ENCODE measurements around the gene LDLRAD4. TPM values are rescaled to one million over a fixed set of nuclear protein-coding genes. Genes with fewer than 3 reads are reported as not detected.

The LDLRAD4 gene
- polyA plus RNA-seq, 1 experiment: not detected

DNA sequence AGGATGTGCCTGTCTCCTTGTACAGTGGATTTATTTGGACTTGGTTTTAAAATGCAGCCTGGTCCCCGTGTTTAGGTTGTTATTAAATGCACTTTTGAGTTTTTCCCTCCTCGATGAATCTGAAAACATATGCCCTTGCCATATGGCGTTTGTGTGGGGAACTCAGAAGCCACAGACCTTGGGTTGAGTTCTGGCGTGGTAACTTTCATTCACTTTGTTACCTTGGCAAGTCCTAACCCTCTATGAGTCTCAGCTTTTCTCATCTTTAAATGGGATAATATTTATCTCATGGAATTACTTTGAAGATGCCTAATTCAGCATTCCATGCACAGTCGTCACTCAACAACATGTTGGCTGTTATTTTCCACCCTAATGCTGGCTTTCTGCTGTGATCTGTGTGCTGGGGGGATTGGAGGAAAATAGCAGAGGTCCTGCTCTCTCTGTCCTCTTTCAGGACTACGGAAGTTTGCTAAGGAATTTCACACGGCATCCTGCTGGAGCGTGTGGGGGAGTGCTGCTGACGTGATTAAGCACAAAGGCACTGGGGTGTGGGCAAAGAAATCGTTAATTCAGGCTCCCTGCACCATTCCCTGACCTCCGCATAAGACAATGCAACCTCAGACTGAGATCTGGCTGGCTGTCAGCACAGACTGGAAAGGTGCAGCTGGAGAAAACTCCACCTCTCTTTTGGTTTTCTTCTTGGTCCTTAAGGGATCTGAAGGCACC is 61.7 kb downstream of the LDLRAD4 start:
- no peak for DNase-seq (ENCODE audit: low read depth, low spot score)
- Histone ChIP-seq H3K27me3 (ENCODE audit: control insufficient read depth, insufficient read depth, low read length) (no peaks in the 10 kb centered on the region), H3K9me3 (ENCODE audit: control insufficient read depth, insufficient read depth, low read length) (no peaks in the 10 kb centered on the region), H3K27ac (ENCODE audit: low read depth, low read length) (no peak overlapping the region), H3K4me3 (ENCODE audit: low read depth, low read length) (no peak overlapping the region)
- ChIA-PET POLR2A (no interaction called here), CTCF (no interaction called here)
- no peak for TF ChIP-seq CTCF (IDR thresholded peaks at IDR 0.05; ENCODE audit: low read depth, low read length)

DNA sequence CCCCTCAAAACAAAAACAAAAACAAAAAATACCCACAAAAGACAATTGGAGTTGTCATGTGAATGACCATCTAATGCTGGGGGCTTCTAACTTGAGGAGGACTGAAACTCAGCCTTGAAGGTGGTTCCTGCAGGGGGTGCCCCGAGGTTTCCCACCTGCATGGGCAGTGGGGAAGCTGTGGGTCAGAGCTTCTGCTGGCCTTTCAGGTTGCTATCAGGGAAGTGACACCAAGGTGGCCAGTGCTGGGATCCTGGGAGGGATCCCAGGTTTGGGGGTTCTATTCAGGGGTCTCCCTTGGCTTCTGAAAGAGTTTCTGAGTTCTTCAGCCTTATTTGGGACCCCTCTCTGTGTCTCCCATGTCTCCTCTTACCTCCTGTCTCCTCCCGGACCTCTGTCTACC is 62.8 kb downstream of the LDLRAD4 start:
- DNase-seq (ENCODE audit: low read depth, low spot score): no peak
- POLR2A ChIA-PET: no interaction called here
- no peak for TF ChIP-seq CTCF (IDR thresholded peaks at IDR 0.05; ENCODE audit: low read depth, low read length)
- Histone ChIP-seq H3K27ac (ENCODE audit: low read depth, low read length) (no peak overlapping the region), H3K9me3 (ENCODE audit: control insufficient read depth, insufficient read depth, low read length) (no peaks in the 10 kb centered on the region), H3K4me3 (ENCODE audit: low read depth, low read length) (no peak overlapping the region), H3K27me3 (ENCODE audit: control insufficient read depth, insufficient read depth, low read length) (no peaks in the 10 kb centered on the region)
- CTCF ChIA-PET: interaction anchor here (0.6 kb wide), 1 partner anchor 363 kb away, joined by 3 read pairs; no protein-coding TSS in a partner anchor

GRCh38 chr18:13283746-13284145 is 65.2 kb downstream of the LDLRAD4 start:
- no peak overlapping the region for H3K27ac ChIP-seq (ENCODE audit: low read depth, low read length)
- H3K4me3 ChIP-seq (ENCODE audit: low read depth, low read length): no peak overlapping the region
- ChIA-PET CTCF (no interaction called here), POLR2A (no interaction called here)
- H3K27me3 ChIP-seq (ENCODE audit: control insufficient read depth, insufficient read depth, low read length): no peaks in the 10 kb centered on the region
- TF ChIP-seq CTCF (IDR thresholded peaks at IDR 0.05; ENCODE audit: low read depth, low read length): no peak
- H3K9me3 ChIP-seq (ENCODE audit: control insufficient read depth, insufficient read depth, low read length): peaks cover 3% of the 10 kb centered on the region; the same call in 1 of the 2 replicates
- no peak for DNase-seq (ENCODE audit: low read depth, low spot score)

DNA sequence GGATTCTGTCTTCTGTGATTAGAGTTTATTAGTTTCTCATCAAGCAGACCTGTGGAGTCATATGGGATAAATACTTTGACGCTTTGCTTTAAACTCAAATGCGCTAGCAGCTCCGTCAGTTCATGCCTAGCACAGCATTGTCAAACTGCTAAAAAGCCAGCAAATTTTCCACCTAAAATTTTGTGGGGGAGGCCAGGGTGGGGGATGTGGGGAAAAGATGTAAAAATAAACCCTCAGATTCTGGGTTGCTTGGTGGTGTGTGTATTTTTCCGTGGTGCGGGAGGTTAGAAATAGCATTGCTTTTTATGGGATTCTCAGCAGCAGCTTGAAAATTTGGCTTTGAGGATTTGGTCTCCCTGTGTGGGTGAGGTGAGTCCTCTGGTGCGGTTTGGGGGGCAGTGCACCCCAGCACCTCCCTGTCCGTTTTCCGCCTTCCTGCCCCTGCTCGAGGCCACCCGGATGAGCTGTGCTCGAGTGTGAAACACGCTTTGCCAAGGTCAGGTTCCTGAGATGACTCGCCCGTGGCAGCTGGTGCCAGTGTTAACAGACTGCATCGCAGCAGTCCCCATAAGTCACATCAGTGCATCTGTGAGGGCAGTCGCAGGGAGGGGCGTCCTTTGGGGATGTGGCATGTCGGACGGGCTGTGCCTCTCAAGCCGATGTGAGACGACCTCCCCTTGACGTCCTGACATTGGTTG is 65.9 kb downstream of the LDLRAD4 start:
- TF ChIP-seq CTCF (IDR thresholded peaks at IDR 0.05; ENCODE audit: low read depth, low read length): no peak
- H3K4me3 ChIP-seq (ENCODE audit: low read depth, low read length): no peak overlapping the region
- no peak overlapping the region for H3K27ac ChIP-seq (ENCODE audit: low read depth, low read length)
- H3K27me3 ChIP-seq (ENCODE audit: control insufficient read depth, insufficient read depth, low read length): no peaks in the 10 kb centered on the region
- ChIA-PET CTCF (no interaction called here), POLR2A (no interaction called here)
- no peak for DNase-seq (ENCODE audit: low read depth, low spot score)
- H3K9me3 ChIP-seq (ENCODE audit: control insufficient read depth, insufficient read depth, low read length): peaks cover 3% of the 10 kb centered on the region; the same call in 1 of the 2 replicates

DNA sequence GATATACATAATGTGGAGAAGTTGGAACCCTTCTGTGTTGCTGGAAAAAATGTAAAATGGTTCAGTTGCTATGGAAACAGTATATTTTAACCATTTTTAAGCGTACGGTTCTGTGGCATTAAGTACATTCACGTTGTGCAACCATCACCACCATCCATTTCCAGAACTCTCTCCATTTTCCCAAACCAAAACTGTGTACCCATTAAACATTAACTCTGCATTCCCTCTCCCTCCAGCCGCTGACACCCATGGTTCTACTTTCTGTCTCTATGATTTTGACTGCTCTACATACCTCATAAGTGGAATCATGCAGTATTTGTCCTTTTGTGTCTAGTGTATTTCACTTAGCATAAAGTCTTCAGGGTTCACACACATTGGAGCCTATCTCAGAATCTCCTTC is 67.3 kb downstream of the LDLRAD4 start:
- Histone ChIP-seq H3K9me3 (ENCODE audit: control insufficient read depth, insufficient read depth, low read length) (peaks cover 3% of the 10 kb centered on the region; the same call in 1 of the 2 replicates), H3K4me3 (ENCODE audit: low read depth, low read length) (no peak overlapping the region), H3K27me3 (ENCODE audit: control insufficient read depth, insufficient read depth, low read length) (no peaks in the 10 kb centered on the region), H3K27ac (ENCODE audit: low read depth, low read length) (no peak overlapping the region)
- no peak for DNase-seq (ENCODE audit: low read depth, low spot score)
- ChIA-PET POLR2A (no interaction called here), CTCF (no interaction called here)
- TF ChIP-seq CTCF (IDR thresholded peaks at IDR 0.05; ENCODE audit: low read depth, low read length): no peak
